IMR-90 (cell line): ENCODE results near the gene LTBP1.

Source experiments
- CTCF ChIP-seq: conservative IDR thresholded peaks from 2 replicates; pipeline ENCODE4 v1.5.1; 2012; ENCODE audit warnings: mild to moderate bottlenecking, low read depth, low read length, improper control_type of control experiment
- POLR2A ChIP-seq: IDR thresholded peaks from 2 replicates; pipeline ENCODE4 v1.6.1; 2012; ENCODE audit warnings: mild to moderate bottlenecking, low read depth, low read length
- RAD21 ChIP-seq: IDR thresholded peaks from 2 replicates; pipeline ENCODE4 v1.6.1; 2012; ENCODE audit warnings: low read length, improper control_type of control experiment
- RFX5 ChIP-seq: IDR thresholded peaks from 2 replicates; pipeline ENCODE4 v1.8.0; 2012; ENCODE audit warnings: low read depth, mild to moderate bottlenecking, low read length, moderate library complexity

- no peak for TF ChIP-seq CTCF
- no peak for TF ChIP-seq RAD21
- TF ChIP-seq POLR2A, result no peak
- no peak for TF ChIP-seq RFX5
Observed at GRCh38 chr2:33029926-33030325, 83.2 kb downstream of the LTBP1 start.
